A375 (cell line): ENCODE data around the gene KDM4D. TPM values are rescaled to one million over a fixed set of nuclear protein-coding genes. Genes with fewer than 3 reads are reported as not detected.

Source experiments
- total RNA-seq: library from RNA; depleted of rRNA; stranded (reverse); fragments of >200 nt; shearing (Covaris generic); gene quantifications from 2 replicates; pipeline ENCODE4 v1.2.3, GENCODE V29; 2014; rRNA removed

KDM4D gene
- total RNA-seq: 1.4 and 1.6 TPM in 2 replicates

DNA sequence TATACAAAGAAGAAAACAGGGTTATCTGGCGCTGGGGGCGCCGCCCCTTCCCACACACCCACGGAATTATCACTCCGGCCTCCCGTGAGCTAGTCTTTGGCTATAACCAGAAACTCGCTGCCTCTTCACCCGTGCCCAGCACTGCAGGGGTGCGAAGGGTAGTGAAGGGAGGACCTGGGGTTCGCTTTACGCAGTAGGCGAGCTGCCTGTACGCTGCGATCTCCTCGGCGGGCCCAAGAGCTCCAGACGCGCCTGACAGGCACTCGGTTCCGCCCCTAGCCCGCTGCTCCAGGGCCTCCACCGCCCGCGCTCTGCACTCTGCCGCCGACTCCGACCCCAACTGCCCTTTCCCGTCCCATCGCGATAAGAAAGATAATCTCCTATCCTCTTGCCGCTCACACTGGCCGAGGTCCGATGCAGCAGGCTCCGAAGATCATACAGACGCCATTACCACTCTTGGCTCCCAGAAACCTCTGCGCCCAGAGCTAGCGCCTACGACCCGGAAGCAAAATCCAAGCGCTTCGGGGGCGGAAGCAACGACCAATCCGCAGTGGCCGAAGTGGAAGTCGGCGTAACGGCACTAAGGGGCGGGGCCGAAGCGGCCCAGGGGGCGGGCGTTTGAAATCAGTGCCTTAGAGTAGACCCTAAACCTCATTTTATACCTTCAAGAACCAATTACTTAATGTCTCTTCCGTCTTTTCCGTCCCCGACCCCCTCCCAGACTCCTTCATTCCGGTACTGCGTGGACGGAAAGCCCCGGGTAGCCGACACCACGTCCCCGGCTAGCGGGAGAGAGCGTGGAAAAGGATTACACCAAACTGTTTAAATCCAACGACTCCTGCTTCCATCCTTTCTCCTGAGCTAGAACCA, at the start of gene KDM4D, which contains the start of gene CWC15:
Gene KDM4D (plus strand): TSS at position 611 of the 870 bp plus-strand sequence. CDS start 23,664 bp downstream, outside the sequence.
Gene CWC15 (minus strand): TSS at position 458 of the 870 bp plus-strand sequence. CDS start 1,371 bp downstream, outside the sequence.

DNA sequence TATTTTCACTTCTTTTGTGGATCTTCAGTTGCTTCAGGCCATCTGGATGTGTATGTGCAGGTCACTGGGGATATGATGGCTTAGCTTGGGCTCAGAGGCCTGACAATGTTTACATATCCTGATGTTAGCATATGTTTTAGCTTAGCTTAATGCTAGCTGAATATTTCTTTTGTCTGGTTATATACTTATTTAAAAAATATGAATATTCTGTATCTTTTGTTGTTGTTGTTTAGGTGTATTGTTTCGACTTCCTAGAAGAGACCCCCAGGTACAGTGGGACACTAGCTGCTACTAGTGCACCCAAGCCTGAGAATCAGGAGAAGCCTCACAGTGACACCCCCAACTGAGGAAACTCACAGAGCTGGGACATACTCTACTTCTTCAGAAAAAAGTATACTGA, 51.4 kb downstream of the KDM4D start, which contains the start of gene KDM4E:
Gene KDM4E (plus strand): TSS at position 301 of the 400 bp plus-strand sequence. CDS start 300 bp downstream, outside the sequence.

Other genes starting within 250 kb of the KDM4D start
- 86.9 and 90.9 TPM in 2 replicates for gene AMOTL1, start 205.4 kb upstream of the KDM4D start, total RNA-seq
- 39.5 and 70.5 TPM in 2 replicates for gene CWC15, start 153 bp upstream of the KDM4D start, total RNA-seq
- gene KDM4E, start 51.5 kb downstream of the KDM4D start, total RNA-seq: not detected in 2 replicates
- not detected in 2 replicates for gene KDM4F, start 75.7 kb downstream of the KDM4D start, total RNA-seq
- gene SRSF8, start 93.2 kb downstream of the KDM4D start, total RNA-seq: 13.3 and 17.3 TPM in 2 replicates
- gene ENDOD1, start 116.1 kb downstream of the KDM4D start, total RNA-seq: 17.8 and 20.0 TPM in 2 replicates